ENCODE measurements around the gene KCNIP1. TPM values are rescaled to one million over a fixed set of nuclear protein-coding genes. Genes with fewer than 3 reads are reported as not detected.

Gene KCNIP1
- total and polyA plus RNA-seq, 2 of the 13 experiments (the other 11 are each of a cell fraction or from before 2014, with no cell fraction given) = not detected

- H3K4me3 ChIP-seq (replicated peaks in 1 of 3; ENCODE audit: insufficient read depth in 1 of 3, low read depth in 2 of 3, low read length in 3 of 3) = no peak overlapping the region
- no peak for ATAC-seq
- H3K4me1 ChIP-seq (ENCODE audit: insufficient read depth, low read length) = no peaks in the 10 kb centered on the region
- in situ Hi-C loops (cut with HindIII; ENCODE audit: extremely low pct_ligation_motif_present, low pct_unique_long_range_greater_than_20kb) (no loop called here), intact Hi-C loops (cut with micrococcal nuclease; ENCODE audit: unreplicated experiment) (no loop called here)
- FAIRE-seq = no peak
- no peak overlapping the region for H3K27ac ChIP-seq (ENCODE audit: extremely low read length, insufficient read depth, low read length)
- no peak overlapping the region for H2AFZ ChIP-seq (ENCODE audit: low read length)
- ChIA-PET CTCF (ENCODE audit: low intra/inter-chr PET ratio, low total read pairs) (no interaction called here), POLR2A (no interaction called here)
- H3K9me3 ChIP-seq (ENCODE audit: low read length) = no peaks in the 10 kb centered on the region
- no peak for DNase-seq (ENCODE audit: low spot score)
- no peaks in the 10 kb centered on the region for H3K79me2 ChIP-seq (ENCODE audit: insufficient read depth, low read length)
- H3K9ac ChIP-seq (ENCODE audit: insufficient read depth, low read depth, low read length) = no peak overlapping the region
- no peak for TF ChIP-seq NR1H2 (CRISPR knock-in tag; IDR thresholded peaks at IDR 0.05; ENCODE audit: borderline replicate concordance, low read depth)
- no peak for TF ChIP-seq ZNF670 (CRISPR knock-in tag; IDR thresholded peaks at IDR 0.05; ENCODE audit: borderline replicate concordance)
- H4K20me1 ChIP-seq (ENCODE audit: insufficient read depth, low read length) = no peaks in the 10 kb centered on the region
- H3K27me3 ChIP-seq (ENCODE audit: control insufficient read depth in 1 of 2, insufficient read depth in 2 of 2, low read length in 2 of 2) = no peaks in the 10 kb centered on the region; a peak in 1 of 5 replicates
- WGBS (ENCODE audit: low lambda C conversion rate) = 20% methylated on average over 6 of the region's 6 CpGs
- BruUV-seq (replicated peaks) = no TSS peak
- H3K36me3 ChIP-seq (replicated peaks in 1 of 2; ENCODE audit: control insufficient read depth in 1 of 2, insufficient read depth in 2 of 2, low read length in 2 of 2) = no peaks in the 10 kb centered on the region
- H3K4me2 ChIP-seq (ENCODE audit: low read depth, low read length) = no peak overlapping the region
These were observed 35.1 kb downstream of the KCNIP1 start for GRCh38 chr5:170538696-170539586.

- intact Hi-C loops (cut with micrococcal nuclease; ENCODE audit: unreplicated experiment) (no loop called here), in situ Hi-C loops (cut with HindIII; ENCODE audit: extremely low pct_ligation_motif_present, low pct_unique_long_range_greater_than_20kb) (no loop called here)
- no peak overlapping the region for H3K4me2 ChIP-seq (ENCODE audit: low read depth, low read length)
- H3K9me3 ChIP-seq (ENCODE audit: low read length) = peaks cover 6% of the 10 kb centered on the region
- DNase-seq (ENCODE audit: low spot score) (no peak), FAIRE-seq (no peak), ATAC-seq (no peak)
- H2AFZ ChIP-seq (ENCODE audit: low read length) = no peak overlapping the region
- no peak overlapping the region for H3K9ac ChIP-seq (ENCODE audit: insufficient read depth, low read depth, low read length)
- BruUV-seq (replicated peaks) = no TSS peak
- no peaks in the 10 kb centered on the region for H4K20me1 ChIP-seq (ENCODE audit: insufficient read depth, low read length)
- H3K27ac ChIP-seq (ENCODE audit: extremely low read length, insufficient read depth, low read length) = no peak overlapping the region
- no peak overlapping the region for H3K4me3 ChIP-seq (replicated peaks in 1 of 3; ENCODE audit: insufficient read depth in 1 of 3, low read depth in 2 of 3, low read length in 3 of 3)
- ChIA-PET CTCF (ENCODE audit: low intra/inter-chr PET ratio, low total read pairs) (no interaction called here), POLR2A (no interaction called here)
- H3K4me1 ChIP-seq (ENCODE audit: insufficient read depth, low read length) = no peaks in the 10 kb centered on the region
- no peaks in the 10 kb centered on the region for H3K36me3 ChIP-seq (replicated peaks in 1 of 2; ENCODE audit: control insufficient read depth in 1 of 2, insufficient read depth in 2 of 2, low read length in 2 of 2)
- H3K79me2 ChIP-seq (ENCODE audit: insufficient read depth, low read length) = no peaks in the 10 kb centered on the region
- H3K27me3 ChIP-seq (ENCODE audit: control insufficient read depth in 1 of 2, insufficient read depth in 2 of 2, low read length in 2 of 2) = no peaks in the 10 kb centered on the region; a peak in 1 of 5 replicates
- WGBS (ENCODE audit: low lambda C conversion rate) = no CpG with 5 or more reads among the region's 1 CpG
- TF ChIP-seq NONO (IDR thresholded peaks at IDR 0.05) = no peak
- TF ChIP-seq NONO (CRISPR knock-in tag; conservative IDR thresholded peaks at IDR 0.05) = no peak
- TF ChIP-seq CENPT (CRISPR knock-in tag; IDR thresholded peaks at IDR 0.05; ENCODE audit: low read depth) = no peak
- TF ChIP-seq ZNF3 (CRISPR knock-in tag; IDR thresholded peaks at IDR 0.05) = no peak
- no peak for TF ChIP-seq ELF1 (CRISPR knock-in tag; IDR thresholded peaks at IDR 0.05)
- no peak for TF ChIP-seq SOX13 (IDR thresholded peaks at IDR 0.05)
- TF ChIP-seq SOX13 (CRISPR knock-in tag; conservative IDR thresholded peaks at IDR 0.05 in 1 of 2, IDR thresholded peaks at IDR 0.05 in 1 of 2) = no peak
- no peak for TF ChIP-seq ZBTB49 (CRISPR knock-in tag; IDR thresholded peaks at IDR 0.05; ENCODE audit: borderline replicate concordance)
- TF ChIP-seq TFAP4 (IDR thresholded peaks at IDR 0.05; ENCODE audit: borderline replicate concordance, low read depth) = no peak
- TF ChIP-seq ZFP36L1 (CRISPR knock-in tag; IDR thresholded peaks at IDR 0.05) = no peak
- TF ChIP-seq HDAC6 (IDR thresholded peaks at IDR 0.05; ENCODE audit: low read depth, low read length) = no peak
- no peak for TF ChIP-seq GABPA (IDR thresholded peaks at IDR 0.05; ENCODE audit: low read depth, low read length)
- no peak for TF ChIP-seq GABPA (CRISPR knock-in tag; IDR thresholded peaks at IDR 0.05; ENCODE audit: low read depth)
These were observed 36.5 kb downstream of the KCNIP1 start for GRCh38 chr5:170540271-170540670.

All from HepG2 (cell line).